MM.1S (cell line): ENCODE measurements around the gene IGSF8.

Experiments used
- DNase-seq: peaks from one replicate; pipeline ENCODE4 v3.0.0-alpha.2; 2015
- H2AFZ ChIP-seq: fragments of 300-600 bp; sonication (generic); 2 replicates; pipeline ENCODE4 v1.6.0; 2016; ENCODE audit warnings: antibody characterized with exemption, low read length
- H3F3A ChIP-seq: fragments of 300-600 bp; sonication (generic); 2 replicates; pipeline ENCODE4 v1.6.1; 2016; ENCODE audit warnings: mild to moderate bottlenecking, antibody characterized with exemption, low read length, moderate library complexity, mixed read lengths; ENCODE audit not compliant: insufficient read depth
- H3K27ac ChIP-seq: fragments of 300-600 bp; sonication (generic); 2 replicates; pipeline ENCODE4 v1.5.1; 2016; ENCODE audit warnings: mild to moderate bottlenecking, low read length
- H3K27me3 ChIP-seq: fragments of 300-600 bp; sonication (generic); replicated peaks from 2 replicates; pipeline ENCODE4 v1.6.0; 2016; ENCODE audit warnings: low read length; ENCODE audit not compliant: insufficient read depth
- H3K36me3 ChIP-seq: fragments of 300-600 bp; sonication (generic); replicated peaks from 2 replicates; pipeline ENCODE4 v1.6.1; 2016; ENCODE audit warnings: mild to moderate bottlenecking, low read length, mixed read lengths; ENCODE audit not compliant: insufficient read depth
- H3K4me1 ChIP-seq: fragments of 300-600 bp; sonication (generic); 2 replicates; pipeline ENCODE4 v1.6.1; 2016; ENCODE audit warnings: low read length, mixed read lengths
- H3K4me2 ChIP-seq: fragments of 300-600 bp; sonication (generic); 2 replicates; pipeline ENCODE4 v1.6.0; 2016; ENCODE audit warnings: low read depth, low read length
- H3K4me3 ChIP-seq: fragments of 300-600 bp; sonication (generic); 2 replicates; pipeline ENCODE4 v1.5.1; 2016; ENCODE audit warnings: low read length, mixed read lengths
- H3K79me2 ChIP-seq: fragments of 300-600 bp; sonication (generic); 2 replicates; pipeline ENCODE4 v1.6.1; 2016; ENCODE audit warnings: mixed run types, low read length, mixed read lengths
- H3K9ac ChIP-seq: fragments of 300-600 bp; sonication (generic); 2 replicates; pipeline ENCODE4 v1.6.1; 2016; ENCODE audit warnings: low read length, mixed read lengths
- H3K9me2 ChIP-seq: fragments of 300-600 bp; sonication (generic); replicated peaks from 2 replicates; pipeline ENCODE4 v1.6.1; 2016; ENCODE audit warnings: mild to moderate bottlenecking, low read length, mixed read lengths; ENCODE audit not compliant: insufficient read depth
- H3K9me3 ChIP-seq: fragments of 300-600 bp; sonication (generic); replicated peaks from 2 replicates; pipeline ENCODE4 v1.6.1; 2016; ENCODE audit warnings: mild to moderate bottlenecking, low read length, mixed read lengths; ENCODE audit not compliant: insufficient read depth
- H4K20me1 ChIP-seq: fragments of 300-600 bp; sonication (generic); 2 replicates; pipeline ENCODE4 v1.6.1; 2016; ENCODE audit warnings: mild to moderate bottlenecking, low read length, moderate library complexity, mixed read lengths; ENCODE audit not compliant: insufficient read depth
- CTCF ChIP-seq: fragments of 300-600 bp; sonication (generic); IDR thresholded peaks from 2 replicates; pipeline ENCODE4 v1.5.1; 2016; ENCODE audit warnings: antibody characterized with exemption, low read length, mixed read lengths
- EZH2 ChIP-seq: fragments of 300-600 bp; sonication (generic); optimal IDR thresholded peaks from 2 replicates; pipeline ENCODE3; 2017; ENCODE audit warnings: low read depth, mild to moderate bottlenecking, antibody characterized with exemption, low read length, mixed read lengths
- EZH2phosphoT487 ChIP-seq: fragments of 300-600 bp; sonication (generic); IDR thresholded peaks from 2 replicates; pipeline ENCODE4 v1.6.1; 2018; ENCODE audit warnings: antibody characterized with exemption, low read length

Gene IGSF8

DNA sequence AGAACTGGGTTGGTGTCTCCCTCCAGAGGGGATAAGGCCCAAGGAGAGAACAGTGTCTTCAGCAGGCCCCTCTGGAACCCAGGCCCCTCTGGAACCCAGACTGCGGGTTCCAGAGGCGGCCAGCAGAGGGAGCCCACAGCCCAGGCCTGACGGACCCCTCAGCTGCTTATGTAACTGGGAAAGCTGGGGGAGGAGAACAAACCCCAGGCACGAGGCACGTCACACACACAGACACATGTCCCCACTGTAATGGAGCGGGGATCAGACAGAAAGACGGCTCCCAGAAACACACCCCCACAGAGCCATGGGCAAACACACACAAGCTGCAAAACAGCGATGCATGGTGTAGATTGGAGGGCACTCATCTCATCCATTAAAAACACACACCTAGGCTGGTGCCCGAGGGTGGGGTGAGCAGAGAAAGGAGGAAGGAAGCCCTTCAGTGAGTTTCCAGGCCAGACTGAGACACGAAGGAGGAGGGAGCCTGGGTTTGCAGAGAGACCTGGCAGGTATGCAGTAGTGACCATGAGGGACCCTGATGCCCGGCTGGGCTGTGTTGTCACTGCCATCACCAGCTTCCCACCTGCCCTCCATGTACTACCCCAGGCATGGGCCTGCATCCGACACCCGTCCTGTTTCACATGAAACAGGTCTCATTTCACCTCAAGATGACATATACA, 2.8 kb upstream of the IGSF8 start:
- peak overlapping the region; percentile 26 for H2AFZ ChIP-seq
- no peak overlapping the region for H3K27ac ChIP-seq
- H3K4me1 ChIP-seq = peaks cover 33% of the 10 kb centered on the region
- no peak overlapping the region for H3K9ac ChIP-seq
- no peak overlapping the region for H3K4me3 ChIP-seq
- no peaks in the 10 kb centered on the region for H3K9me3 ChIP-seq
- no peaks in the 10 kb centered on the region for H4K20me1 ChIP-seq
- no peaks in the 10 kb centered on the region for H3K36me3 ChIP-seq
- TF ChIP-seq EZH2phosphoT487 (no peak), CTCF (peak; percentile 100)
- H3K79me2 ChIP-seq = peaks cover 21% of the 10 kb centered on the region
- no peaks in the 10 kb centered on the region for H3K27me3 ChIP-seq
- no peaks in the 10 kb centered on the region for H3K9me2 ChIP-seq
- H3K4me2 ChIP-seq = peak overlapping the region; percentile 36
- H3F3A ChIP-seq = peaks cover 7% of the 10 kb centered on the region; the same call in 1 of the 2 replicates
- peak; percentile 69 for DNase-seq

GRCh38 chr1:160099716-160100375, 1.4 kb upstream of the IGSF8 start:
- Histone ChIP-seq H4K20me1 (no peaks in the 10 kb centered on the region), H3K27me3 (no peaks in the 10 kb centered on the region), H3K4me2 (peak overlapping the region; percentile 96), H3F3A (peaks cover 7% of the 10 kb centered on the region; the same call in 1 of the 2 replicates), H3K36me3 (no peaks in the 10 kb centered on the region), H3K9me2 (no peaks in the 10 kb centered on the region), H2AFZ (peak overlapping the region; percentile 100), H3K4me3 (no peak overlapping the region), H3K27ac (peak overlapping the region; percentile 34; the same call in 1 of the 2 replicates), H3K79me2 (peaks cover 23% of the 10 kb centered on the region), H3K9ac (peak overlapping the region; percentile 71; the same call in 1 of the 2 replicates), H3K4me1 (peaks cover 33% of the 10 kb centered on the region), H3K9me3 (no peaks in the 10 kb centered on the region)
- TF ChIP-seq EZH2 = no peak
- no peak for TF ChIP-seq EZH2phosphoT487
- no peak for TF ChIP-seq CTCF
- DNase-seq = no peak

DNA sequence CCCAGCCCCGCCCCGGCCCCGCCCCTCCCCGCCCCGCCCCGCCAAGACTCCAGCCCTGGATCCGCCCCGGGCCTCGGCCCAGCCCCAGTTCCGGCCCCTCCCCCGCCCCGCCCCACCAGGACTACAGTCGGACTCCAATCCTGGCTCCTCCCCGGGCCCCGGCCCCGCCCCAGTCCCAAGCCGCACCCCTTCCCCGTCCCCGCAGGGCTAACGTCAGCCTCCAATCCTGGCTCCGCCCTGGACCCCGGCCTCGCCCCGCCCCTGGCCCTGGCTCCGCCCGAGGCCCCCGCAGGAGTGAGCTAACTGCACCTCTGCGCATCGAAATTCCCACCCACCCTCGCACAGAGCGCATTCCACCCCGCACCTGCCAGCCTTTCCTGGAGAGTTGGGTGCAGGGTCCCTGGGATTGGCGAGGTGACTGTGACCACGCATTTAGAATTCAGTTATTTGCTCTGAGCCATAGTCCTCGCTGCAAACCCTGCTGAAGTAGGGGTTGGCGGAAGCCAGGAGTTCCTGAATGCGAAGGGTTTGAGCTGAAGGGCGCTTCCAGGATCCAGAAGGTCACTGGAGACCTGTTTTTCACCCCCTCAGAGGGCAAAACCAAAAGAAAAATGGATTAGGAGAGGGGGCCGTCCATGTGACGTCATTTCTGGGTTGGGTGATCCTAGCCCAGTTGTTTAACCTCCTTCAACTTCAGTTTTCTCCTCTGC, 588 bp upstream of the IGSF8 start:
- peak overlapping the region; percentile 100 for H2AFZ ChIP-seq
- H3K4me2 ChIP-seq = peak overlapping the region; percentile 96
- no peaks in the 10 kb centered on the region for H3K36me3 ChIP-seq
- peak overlapping the region; percentile 71 for H3K9ac ChIP-seq
- H3F3A ChIP-seq = peaks cover 7% of the 10 kb centered on the region; the same call in 1 of the 2 replicates
- peaks cover 33% of the 10 kb centered on the region for H3K4me1 ChIP-seq
- peak overlapping the region; percentile 34; the same call in 1 of the 2 replicates for H3K27ac ChIP-seq
- no peaks in the 10 kb centered on the region for H3K9me3 ChIP-seq
- TF ChIP-seq EZH2phosphoT487 = no peak
- TF ChIP-seq EZH2 = no peak
- TF ChIP-seq CTCF = no peak
- H3K79me2 ChIP-seq = peaks cover 23% of the 10 kb centered on the region
- peak; percentile 98 for DNase-seq
- no peaks in the 10 kb centered on the region for H3K27me3 ChIP-seq
- H3K4me3 ChIP-seq = peak overlapping the region; percentile 74
- no peaks in the 10 kb centered on the region for H3K9me2 ChIP-seq
- no peaks in the 10 kb centered on the region for H4K20me1 ChIP-seq
